Measurements from ENCODE around the gene PFKFB3. TPM values are rescaled to one million over a fixed set of nuclear protein-coding genes. Genes with fewer than 3 reads are reported as not detected.

PFKFB3 gene
- total RNA-seq, 1 experiment from 2014 or later = 23.4 TPM

- DNase-seq (ENCODE audit: low read depth) = no peak
Measured at GRCh38 chr10:6300784-6301460, 98.2 kb downstream of the PFKFB3 start.

DNA sequence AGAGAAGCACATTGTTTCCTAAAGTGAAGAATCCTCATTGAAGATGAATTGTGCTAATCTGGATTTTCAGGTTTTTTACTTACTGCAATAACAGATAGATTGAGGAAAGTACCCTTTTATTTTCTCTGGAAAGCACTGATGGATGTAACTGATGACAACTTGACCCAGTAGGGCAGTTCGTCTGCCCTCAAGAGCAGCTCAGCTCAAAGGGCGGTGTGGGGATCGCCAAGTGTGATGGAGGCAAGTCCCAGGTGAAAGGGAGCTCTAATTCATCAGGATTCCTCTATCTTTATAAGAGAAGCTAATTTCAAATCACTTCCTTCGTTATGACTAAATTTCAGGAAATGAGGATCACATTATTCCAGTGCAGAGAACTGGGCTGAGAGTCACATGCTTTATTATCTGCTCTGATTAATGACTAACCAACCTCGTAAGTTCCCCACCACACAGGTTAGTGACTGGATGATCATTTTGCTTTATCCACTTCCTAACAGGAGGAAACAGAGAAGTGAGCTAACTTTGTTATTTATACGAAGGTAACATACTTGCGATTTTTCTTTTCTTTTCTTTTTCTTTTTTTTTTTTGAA is 98.8 kb downstream of the PFKFB3 start:
- peak; percentile 45 for DNase-seq (ENCODE audit: low read depth)

Other genes with a start within 250 kb of the PFKFB3 start
- 14.9 and 26.3 TPM in 2 replicates for gene IL15RA, start 225.4 kb upstream of the PFKFB3 start, total RNA-seq (2014; rRNA removed; shearing (Covaris generic))
- gene IL2RA, start 140.6 kb upstream of the PFKFB3 start, total RNA-seq (2014; rRNA removed; shearing (Covaris generic)) = not detected in 2 replicates
- gene RBM17, start 113.9 kb upstream of the PFKFB3 start, total RNA-seq (2014; rRNA removed; shearing (Covaris generic)) = 15.5 and 17.1 TPM in 2 replicates

All from M059J (cell line).